IMR-90 (cell line): ENCODE results near the gene CTF1. TPM values are rescaled to one million over a fixed set of nuclear protein-coding genes. Genes with fewer than 3 reads are reported as not detected.
A peak's percentile ranks its signal among the peaks of the same experiment; 100 is the strongest.

Experiments used
- ATAC-seq: fragments of 200-7000 bp; cut with Tn5 transposase; 2 replicates; pipeline ENCODE4 v1.9.1; 2020; ENCODE audit warnings: low read depth, mild to moderate bottlenecking, moderate library complexity
- BruUV-seq: library from RNA; stranded (reverse); fragments of 400-500 nt; replicated peaks from 2 replicates; lab custom pipeline; 2021; lab: Mats Ljungman, UMichigan
- CTCF ChIA-PET: fragments of 300-600 bp; formaldehyde crosslinking; extraction: SDS; loops from one replicate; lab custom pipeline; 2021; ENCODE audit warnings: antibody characterized with exemption; lab: Yijun Ruan, JAX
- POLR2A ChIA-PET: fragments of 300-600 bp; sonication (Branson Sonifier 250); formaldehyde crosslinking; loops from one replicate; lab custom pipeline; 2022; ENCODE audit warnings: antibody characterized with exemption; ENCODE audit not compliant: unreplicated experiment; lab: Charles Lee
- DNase-seq: peaks from one replicate; pipeline ENCODE4 v3.0.0; 2013
- H2AFZ ChIP-seq: replicated peaks from 2 replicates; pipeline ENCODE3; 2013; ENCODE audit warnings: low read length, mild to moderate bottlenecking; ENCODE audit not compliant: poor library complexity
- H2AK5ac ChIP-seq: 2 replicates; pipeline ENCODE4 v1.6.1; 2013; ENCODE audit warnings: low read depth, low read length, inconsistent platforms
- H2AK9ac ChIP-seq: replicated peaks from 2 replicates; pipeline ENCODE3; 2013; ENCODE audit warnings: mild to moderate bottlenecking, low read depth, low read length, moderate library complexity; ENCODE audit not compliant: poor library complexity
- H2BK120ac ChIP-seq: 2 replicates; pipeline ENCODE4 v1.6.1; 2013; ENCODE audit warnings: low read depth, low read length, inconsistent platforms
- H2BK15ac ChIP-seq: 3 replicates; pipeline ENCODE4 v1.6.1; 2013; ENCODE audit warnings: low read depth, low read length, inconsistent platforms
- H2BK20ac ChIP-seq: 2 replicates; pipeline ENCODE4 v1.6.1; 2013; ENCODE audit warnings: low read depth, mild to moderate bottlenecking, inconsistent platforms, low read length, moderate library complexity
- H2BK5ac ChIP-seq: 2 replicates; pipeline ENCODE4 v1.6.1; 2013; ENCODE audit warnings: mild to moderate bottlenecking, low read depth, low read length, inconsistent platforms; ENCODE audit not compliant: poor library complexity, severe bottlenecking
- H3K14ac ChIP-seq: replicated peaks from 2 replicates; pipeline ENCODE4 v1.6.1; 2013; ENCODE audit warnings: low read depth, low read length, inconsistent platforms
- H3K18ac ChIP-seq: 2 replicates; pipeline ENCODE4 v1.6.1; 2013; ENCODE audit warnings: low read depth, low read length, control low read depth
- H3K23ac ChIP-seq: 2 replicates; pipeline ENCODE4 v1.6.1; 2013; ENCODE audit warnings: low read depth, low read length, inconsistent platforms
- H3K27ac ChIP-seq: 2 replicates; pipeline ENCODE4 v1.5.1; 2013; ENCODE audit warnings: mild to moderate bottlenecking, control low read depth, low read length; ENCODE audit not compliant: insufficient read depth
- H3K27me3 ChIP-seq: 2 replicates; pipeline ENCODE4 v1.6.1; 2013; ENCODE audit warnings: low read length; ENCODE audit not compliant: control insufficient read depth, insufficient read depth
- H3K36me3 ChIP-seq: 2 replicates; pipeline ENCODE4 v1.6.1; 2013; ENCODE audit warnings: low read length, mixed read lengths; ENCODE audit not compliant: control insufficient read depth, insufficient read depth
- H3K4ac ChIP-seq: 2 replicates; pipeline ENCODE4 v1.6.1; 2013; ENCODE audit warnings: low read depth, low read length, inconsistent platforms
- H3K4me1 ChIP-seq: 2 replicates; pipeline ENCODE4 v1.6.1; 2013; ENCODE audit warnings: low read length, mixed read lengths; ENCODE audit not compliant: control insufficient read depth, insufficient read depth
- H3K4me2 ChIP-seq: 2 replicates; pipeline ENCODE4 v1.6.1; 2013; ENCODE audit warnings: low read depth, mild to moderate bottlenecking, control low read depth, low read length, moderate library complexity
- H3K4me3 ChIP-seq: 2 replicates; pipeline ENCODE4 v1.5.1; 2013; ENCODE audit warnings: low read depth, mild to moderate bottlenecking, control low read depth, low read length, moderate library complexity; ENCODE audit not compliant: insufficient read depth
- H3K56ac ChIP-seq: 2 replicates; pipeline ENCODE4 v1.6.1; 2013; ENCODE audit warnings: low read length, inconsistent platforms; ENCODE audit not compliant: insufficient read depth; ENCODE audit errors: extremely low read depth
- H3K79me1 ChIP-seq, 2 experiments: 2 replicates each; pipeline ENCODE4 v1.6.1; 2013; ENCODE audit warnings: low read length in 2 of 2, inconsistent platforms in 1 of 2, low read depth in 1 of 2
- H3K9ac ChIP-seq: 2 replicates; pipeline ENCODE4 v1.6.1; 2013; ENCODE audit warnings: low read depth, low read length, control low read depth
- H3K9me1 ChIP-seq: 2 replicates; pipeline ENCODE4 v1.6.1; 2013; ENCODE audit warnings: low read length, inconsistent platforms; ENCODE audit not compliant: insufficient read depth
- H3K9me3 ChIP-seq: 2 replicates; pipeline ENCODE4 v1.6.1; 2013; ENCODE audit warnings: low read length; ENCODE audit not compliant: control insufficient read depth, insufficient read depth
- H4K20me1 ChIP-seq: 2 replicates; pipeline ENCODE4 v1.6.1; 2013; ENCODE audit warnings: low read length, inconsistent platforms; ENCODE audit not compliant: insufficient read depth
- H4K5ac ChIP-seq: 2 replicates; pipeline ENCODE4 v1.6.1; 2013; ENCODE audit warnings: mild to moderate bottlenecking, low read depth, low read length, control low read depth
- H4K8ac ChIP-seq, 2 experiments: 2 replicates each; pipeline ENCODE4 v1.6.1; 2013; ENCODE audit warnings: low read depth in 2 of 2, low read length in 2 of 2, control low read depth in 1 of 2, inconsistent platforms in 1 of 2
- H4K91ac ChIP-seq: 2 replicates; pipeline ENCODE4 v1.6.1; 2013; ENCODE audit warnings: low read depth, low read length, inconsistent platforms; ENCODE audit not compliant: insufficient read depth
- BHLHE40 ChIP-seq: fragments of 150-350 bp; IDR thresholded peaks from 2 replicates; pipeline ENCODE4 v1.6.1; 2016; ENCODE audit warnings: mild to moderate bottlenecking, low read depth, low read length
- CEBPB ChIP-seq: IDR thresholded peaks from 2 replicates; pipeline ENCODE4 v1.6.1; 2012; ENCODE audit warnings: low read depth, low read length, improper control_type of control experiment
- CHD1 ChIP-seq: IDR thresholded peaks from 2 replicates; pipeline ENCODE4 v1.6.1; 2012; ENCODE audit warnings: low read depth, low read length, improper control_type of control experiment
- MAFK ChIP-seq: IDR thresholded peaks from 2 replicates; pipeline ENCODE4 v1.6.1; 2012; ENCODE audit warnings: low read depth, low read length, improper control_type of control experiment
- MXI1 ChIP-seq: IDR thresholded peaks from 2 replicates; pipeline ENCODE4 v1.6.1; 2012; ENCODE audit warnings: low read depth, mild to moderate bottlenecking, low read length, moderate library complexity, borderline replicate concordance
- NFE2L2 ChIP-seq: fragments of 150-350 bp; IDR thresholded peaks from 2 replicates; pipeline ENCODE4 v1.6.1; 2016; ENCODE audit warnings: low read depth, mild to moderate bottlenecking, low read length
- POLR2A ChIP-seq: IDR thresholded peaks from 2 replicates; pipeline ENCODE4 v1.6.1; 2012; ENCODE audit warnings: mild to moderate bottlenecking, low read depth, low read length
- RAD21 ChIP-seq: IDR thresholded peaks from 2 replicates; pipeline ENCODE4 v1.6.1; 2012; ENCODE audit warnings: low read length, improper control_type of control experiment
- RCOR1 ChIP-seq: IDR thresholded peaks from 2 replicates; pipeline ENCODE4 v1.6.1; 2012; ENCODE audit warnings: mild to moderate bottlenecking, low read length, improper control_type of control experiment; ENCODE audit not compliant: insufficient replicate concordance
- RFX5 ChIP-seq: IDR thresholded peaks from 2 replicates; pipeline ENCODE4 v1.8.0; 2012; ENCODE audit warnings: low read depth, mild to moderate bottlenecking, low read length, moderate library complexity
- SMC3 ChIP-seq: fragments of 150-350 bp; IDR thresholded peaks from 2 replicates; pipeline ENCODE4 v1.6.1; 2016; ENCODE audit warnings: low read depth, mild to moderate bottlenecking, antibody characterized with exemption, low read length, moderate library complexity
- WGBS, 2 experiments: methylation state at CpG; one replicate each; pipeline versions ENCODE4 v1.1.5 to v1.1.7; 2013; ENCODE audit warnings: missing lambda C conversion rate in 2 of 2; ENCODE audit not compliant: insufficient read length in 1 of 2; ENCODE audit errors: extremely low coverage in 2 of 2; 5-methylcytosine and 5-hydroxymethylcytosine counted together
- dilution Hi-C: fragments of 300-500 bp; cut with HindIII; formaldehyde crosslinking; loops from one replicate; pipeline ENCODE4 v1.14.3; 2018; ENCODE audit warnings: low sequenced_read_pairs; ENCODE audit not compliant: unreplicated experiment
- in situ Hi-C: fragments of 300-500 bp; cut with MboI; formaldehyde crosslinking; loops from 3 replicates; pipeline ENCODE4 v1.14.3; 2019; ENCODE audit warnings: low sequenced_read_pairs, inconsistent platforms, mixed read lengths
- intact Hi-C: fragments of 100-400 bp; cut with micrococcal nuclease; formaldehyde crosslinking; loops from 2 replicates; pipeline ENCODE4 v1.10.0; 2022
- polyA plus RNA-seq, 3 experiments: library from polyadenylated mRNA; depleted of rRNA; stranded (reverse); fragments of >200 nt; gene quantifications; 2 replicates each; pipeline ENCODE4 v1.2.3, GENCODE V29; 2012; ENCODE audit warnings: low replicate concordance in 1 of 3
- total RNA-seq: library from RNA; depleted of rRNA; stranded (reverse); fragments of >200 nt; gene quantifications from 2 replicates; pipeline ENCODE4 v1.2.3, GENCODE V29; 2012
- TF ChIP-seq, protein P1 (sequence below): fragments of 150-350 bp; IDR thresholded peaks from 2 replicates; pipeline ENCODE4 v1.6.1; 2016; ENCODE audit warnings: low read depth, mild to moderate bottlenecking, low read length, moderate library complexity, borderline replicate concordance
- TF ChIP-seq, protein P2 (sequence below): conservative IDR thresholded peaks from 2 replicates; pipeline ENCODE4 v1.5.1; 2012; ENCODE audit warnings: mild to moderate bottlenecking, low read depth, low read length, improper control_type of control experiment

The CTF1 gene
- total and polyA plus RNA-seq, 2 of the 4 experiments (the other 2 are of a cell fraction), result 0.18 to 12.9 TPM

DNA sequence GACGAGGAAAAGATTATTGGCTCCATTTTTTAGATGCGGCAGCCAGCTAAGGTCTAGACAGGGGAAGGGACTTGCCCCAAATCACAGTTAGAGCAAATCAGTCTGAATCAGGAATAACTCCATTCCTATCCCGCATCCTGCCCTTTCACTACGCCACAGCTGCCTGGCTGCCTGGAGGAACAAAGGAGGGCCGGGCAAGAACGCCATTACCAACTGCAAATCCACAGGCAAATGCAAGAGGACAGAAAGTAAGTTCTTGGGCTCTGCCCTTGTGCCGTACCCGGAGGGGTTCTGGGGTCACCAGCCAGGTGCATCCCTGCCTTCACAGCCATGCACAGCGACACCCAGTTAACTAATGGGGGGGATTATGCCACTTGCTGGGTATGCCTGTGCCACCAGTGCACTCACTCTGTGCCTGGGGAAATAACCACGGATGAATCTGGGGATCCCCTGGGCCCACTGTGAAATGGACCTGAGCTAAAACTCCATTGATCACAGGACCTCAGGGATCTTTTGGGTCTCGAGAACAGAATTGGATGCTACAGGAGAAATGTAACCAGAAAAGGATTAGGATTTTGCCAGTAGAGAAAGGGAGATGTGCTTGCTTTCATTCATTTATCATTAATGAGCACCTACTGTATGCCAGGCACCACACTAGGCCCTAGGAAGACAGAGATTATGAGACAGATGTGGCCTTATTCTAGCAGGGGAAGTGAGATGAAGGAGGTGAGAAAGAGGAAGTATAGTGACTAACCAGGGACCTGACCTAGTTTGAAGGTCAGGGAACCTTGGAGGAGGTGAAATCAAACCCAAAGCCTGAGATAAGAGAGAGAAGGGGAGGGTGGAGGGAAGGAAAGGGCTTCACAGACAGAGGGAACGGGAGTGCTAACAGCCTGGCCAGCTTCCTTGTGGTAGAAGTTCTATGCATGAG is 20.3 kb upstream of the CTF1 start:
- POLR2A ChIA-PET, result interaction anchor here (0.6 to 1.9 kb wide), 2 partner anchors 14 to 71 kb away, joined by 5 to 11 read pairs; no protein-coding TSS in a partner anchor
- CTCF ChIA-PET, result interaction anchor here (0.6 kb wide), 3 partner anchors 20 to 1960 kb away, joined by 3 to 6 read pairs (median 4); no protein-coding TSS in a partner anchor
- peaks cover 4% of the 10 kb centered on the region; the same call in 1 of the 2 replicates for H3K9me1 ChIP-seq
- peak overlapping the region; percentile 85 for H2BK5ac ChIP-seq
- no peaks in the 10 kb centered on the region for H3K27me3 ChIP-seq
- peak overlapping the region; percentile 98 for H3K4me2 ChIP-seq
- H4K20me1 ChIP-seq, result no peaks in the 10 kb centered on the region
- dilution Hi-C loops, result no loop called here
- H2BK120ac ChIP-seq, result peak overlapping the region; percentile 34; the same call in 1 of the 2 replicates
- peak overlapping the region; percentile 21 for H3K18ac ChIP-seq
- in situ Hi-C loops, result no loop called here
- no TSS peak for BruUV-seq
- H2AK5ac ChIP-seq, result peak overlapping the region; percentile 64
- peak overlapping the region; percentile 95 for H3K14ac ChIP-seq
- peaks cover 11% of the 10 kb centered on the region for H3K4me1 ChIP-seq
- 41% methylated on average over 2 of the region's 12 CpGs; no CpG with 5 or more reads in 1 of the 2 experiments for WGBS, 2 experiments
- no peak for TF ChIP-seq MAFK
- TF ChIP-seq SMC3, result no peak
- no peak for TF ChIP-seq BHLHE40
- TF ChIP-seq, protein P1, sequence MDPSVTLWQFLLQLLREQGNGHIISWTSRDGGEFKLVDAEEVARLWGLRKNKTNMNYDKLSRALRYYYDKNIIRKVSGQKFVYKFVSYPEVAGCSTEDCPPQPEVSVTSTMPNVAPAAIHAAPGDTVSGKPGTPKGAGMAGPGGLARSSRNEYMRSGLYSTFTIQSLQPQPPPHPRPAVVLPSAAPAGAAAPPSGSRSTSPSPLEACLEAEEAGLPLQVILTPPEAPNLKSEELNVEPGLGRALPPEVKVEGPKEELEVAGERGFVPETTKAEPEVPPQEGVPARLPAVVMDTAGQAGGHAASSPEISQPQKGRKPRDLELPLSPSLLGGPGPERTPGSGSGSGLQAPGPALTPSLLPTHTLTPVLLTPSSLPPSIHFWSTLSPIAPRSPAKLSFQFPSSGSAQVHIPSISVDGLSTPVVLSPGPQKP, result no peak
- TF ChIP-seq, protein P2, sequence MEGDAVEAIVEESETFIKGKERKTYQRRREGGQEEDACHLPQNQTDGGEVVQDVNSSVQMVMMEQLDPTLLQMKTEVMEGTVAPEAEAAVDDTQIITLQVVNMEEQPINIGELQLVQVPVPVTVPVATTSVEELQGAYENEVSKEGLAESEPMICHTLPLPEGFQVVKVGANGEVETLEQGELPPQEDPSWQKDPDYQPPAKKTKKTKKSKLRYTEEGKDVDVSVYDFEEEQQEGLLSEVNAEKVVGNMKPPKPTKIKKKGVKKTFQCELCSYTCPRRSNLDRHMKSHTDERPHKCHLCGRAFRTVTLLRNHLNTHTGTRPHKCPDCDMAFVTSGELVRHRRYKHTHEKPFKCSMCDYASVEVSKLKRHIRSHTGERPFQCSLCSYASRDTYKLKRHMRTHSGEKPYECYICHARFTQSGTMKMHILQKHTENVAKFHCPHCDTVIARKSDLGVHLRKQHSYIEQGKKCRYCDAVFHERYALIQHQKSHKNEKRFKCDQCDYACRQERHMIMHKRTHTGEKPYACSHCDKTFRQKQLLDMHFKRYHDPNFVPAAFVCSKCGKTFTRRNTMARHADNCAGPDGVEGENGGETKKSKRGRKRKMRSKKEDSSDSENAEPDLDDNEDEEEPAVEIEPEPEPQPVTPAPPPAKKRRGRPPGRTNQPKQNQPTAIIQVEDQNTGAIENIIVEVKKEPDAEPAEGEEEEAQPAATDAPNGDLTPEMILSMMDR, result no peak
- TF ChIP-seq NFE2L2, result no peak
- no peak for TF ChIP-seq CHD1
- TF ChIP-seq CEBPB, result no peak
- no peak for TF ChIP-seq RCOR1
- TF ChIP-seq POLR2A, result no peak
- no peak for TF ChIP-seq RAD21
- TF ChIP-seq RFX5, result no peak
- TF ChIP-seq MXI1, result no peak
- H3K27ac ChIP-seq, result peak overlapping the region; percentile 94
- peak overlapping the region; percentile 82 for H3K4me3 ChIP-seq
- peak overlapping the region; percentile 90 for H2AK9ac ChIP-seq
- H2BK20ac ChIP-seq, result no peak overlapping the region
- intact Hi-C loops, result loop anchor here (1.0 to 2.0 kb wide), 4 partner anchors 19 to 89 kb away; partner anchors contain the start of genes BCL7C and ZNF629
- ATAC-seq (peak; percentile 2), DNase-seq (peak; percentile 26)
- peak overlapping the region; percentile 83 for H4K5ac ChIP-seq
- H3K9ac ChIP-seq, result peak overlapping the region; percentile 92
- H3K36me3 ChIP-seq, result peaks cover 7% of the 10 kb centered on the region
- H3K4ac ChIP-seq, result peak overlapping the region; percentile 96
- H4K91ac ChIP-seq, result peak overlapping the region; percentile 83
- 0 out of 3 replicates have a peak overlapping the region, but pooled peaks have one; percentile 10 for H2BK15ac ChIP-seq
- peak overlapping the region; percentile 95 for H3K23ac ChIP-seq
- H4K8ac ChIP-seq, result peak overlapping the region; percentile 72 to 89
- no peaks in the 10 kb centered on the region for H3K9me3 ChIP-seq
- H3K56ac ChIP-seq, result peak overlapping the region; percentile 90
- H3K79me1 ChIP-seq, result peaks cover 23 to 50% of the 10 kb centered on the region in 2 experiments; a peak in 3 of 4 replicates
- peak overlapping the region; percentile 83 for H2AFZ ChIP-seq
